ENCODE data around the gene CLCF1.

CLCF1 gene

DNA sequence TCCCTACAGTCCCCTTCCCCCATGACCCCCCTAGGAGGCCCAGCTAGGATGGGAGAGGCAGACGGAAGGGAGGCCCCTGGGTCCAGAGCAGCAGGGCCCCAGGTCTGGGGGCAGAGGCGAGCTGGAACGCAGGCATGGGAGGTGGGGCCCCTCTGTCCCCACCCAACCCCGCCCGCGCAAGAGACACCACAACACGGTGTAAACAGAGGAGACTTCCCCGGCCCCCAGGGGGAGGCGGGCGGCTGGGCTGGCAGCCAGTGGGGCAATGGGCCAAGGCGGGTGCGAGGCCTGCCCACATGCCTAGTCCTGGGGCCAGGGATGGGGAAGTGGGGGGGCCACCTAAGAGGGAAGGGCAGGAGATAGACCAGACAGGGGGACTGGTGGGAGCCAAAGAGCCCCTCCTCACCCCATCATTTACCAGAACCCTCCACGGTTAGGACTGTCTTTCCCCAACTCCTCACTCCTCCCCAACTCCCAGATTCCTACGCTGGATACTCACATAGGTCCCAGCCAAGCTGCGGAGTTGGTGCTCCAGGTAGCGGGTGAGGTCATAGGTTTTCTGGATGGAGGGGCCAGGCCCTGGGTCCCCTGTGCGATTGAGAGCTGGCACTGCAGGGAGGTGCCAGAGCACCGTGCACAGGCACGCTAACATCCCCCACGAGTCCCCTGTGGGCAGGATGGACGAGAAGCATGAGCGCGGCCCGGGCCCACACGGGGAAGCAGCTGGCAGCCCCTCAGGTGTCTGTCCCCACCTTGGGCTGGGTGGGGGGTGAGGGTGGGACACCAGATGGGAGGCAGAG lies 6.2 kb downstream of the CLCF1 start:
- no peak overlapping the region for H3K4me3 ChIP-seq (ENCODE audit: low read depth, low read length)
- TF ChIP-seq, protein P1, sequence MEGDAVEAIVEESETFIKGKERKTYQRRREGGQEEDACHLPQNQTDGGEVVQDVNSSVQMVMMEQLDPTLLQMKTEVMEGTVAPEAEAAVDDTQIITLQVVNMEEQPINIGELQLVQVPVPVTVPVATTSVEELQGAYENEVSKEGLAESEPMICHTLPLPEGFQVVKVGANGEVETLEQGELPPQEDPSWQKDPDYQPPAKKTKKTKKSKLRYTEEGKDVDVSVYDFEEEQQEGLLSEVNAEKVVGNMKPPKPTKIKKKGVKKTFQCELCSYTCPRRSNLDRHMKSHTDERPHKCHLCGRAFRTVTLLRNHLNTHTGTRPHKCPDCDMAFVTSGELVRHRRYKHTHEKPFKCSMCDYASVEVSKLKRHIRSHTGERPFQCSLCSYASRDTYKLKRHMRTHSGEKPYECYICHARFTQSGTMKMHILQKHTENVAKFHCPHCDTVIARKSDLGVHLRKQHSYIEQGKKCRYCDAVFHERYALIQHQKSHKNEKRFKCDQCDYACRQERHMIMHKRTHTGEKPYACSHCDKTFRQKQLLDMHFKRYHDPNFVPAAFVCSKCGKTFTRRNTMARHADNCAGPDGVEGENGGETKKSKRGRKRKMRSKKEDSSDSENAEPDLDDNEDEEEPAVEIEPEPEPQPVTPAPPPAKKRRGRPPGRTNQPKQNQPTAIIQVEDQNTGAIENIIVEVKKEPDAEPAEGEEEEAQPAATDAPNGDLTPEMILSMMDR (IDR thresholded peaks at IDR 0.05; ENCODE audit: borderline replicate concordance, insufficient read depth, low read depth, low read length): no peak

DNA sequence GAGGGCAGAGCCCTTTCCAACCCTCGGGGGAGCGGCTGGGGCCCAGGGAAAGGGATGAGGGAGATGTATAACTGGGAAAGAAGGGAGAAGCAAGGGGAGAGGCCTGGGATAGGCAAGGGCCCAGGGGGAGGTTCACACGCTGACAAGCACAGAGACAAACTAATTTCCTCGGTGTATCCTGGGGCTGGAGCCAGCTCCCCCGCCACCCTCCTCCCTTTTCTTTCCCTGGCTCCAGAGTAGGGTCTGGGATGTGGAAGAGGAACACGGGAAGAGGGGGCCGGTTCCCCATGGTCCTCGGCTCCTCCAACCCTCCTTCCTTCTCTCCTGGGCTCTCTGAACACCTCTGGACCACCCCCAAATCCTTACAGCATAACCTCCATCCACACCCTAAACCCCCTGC lies 6.9 kb downstream of the CLCF1 start:
- TF ChIP-seq, protein P1 (IDR thresholded peaks at IDR 0.05; ENCODE audit: borderline replicate concordance, insufficient read depth, low read depth, low read length): no peak
- no peak overlapping the region for H3K4me3 ChIP-seq (ENCODE audit: low read depth, low read length)

DNA sequence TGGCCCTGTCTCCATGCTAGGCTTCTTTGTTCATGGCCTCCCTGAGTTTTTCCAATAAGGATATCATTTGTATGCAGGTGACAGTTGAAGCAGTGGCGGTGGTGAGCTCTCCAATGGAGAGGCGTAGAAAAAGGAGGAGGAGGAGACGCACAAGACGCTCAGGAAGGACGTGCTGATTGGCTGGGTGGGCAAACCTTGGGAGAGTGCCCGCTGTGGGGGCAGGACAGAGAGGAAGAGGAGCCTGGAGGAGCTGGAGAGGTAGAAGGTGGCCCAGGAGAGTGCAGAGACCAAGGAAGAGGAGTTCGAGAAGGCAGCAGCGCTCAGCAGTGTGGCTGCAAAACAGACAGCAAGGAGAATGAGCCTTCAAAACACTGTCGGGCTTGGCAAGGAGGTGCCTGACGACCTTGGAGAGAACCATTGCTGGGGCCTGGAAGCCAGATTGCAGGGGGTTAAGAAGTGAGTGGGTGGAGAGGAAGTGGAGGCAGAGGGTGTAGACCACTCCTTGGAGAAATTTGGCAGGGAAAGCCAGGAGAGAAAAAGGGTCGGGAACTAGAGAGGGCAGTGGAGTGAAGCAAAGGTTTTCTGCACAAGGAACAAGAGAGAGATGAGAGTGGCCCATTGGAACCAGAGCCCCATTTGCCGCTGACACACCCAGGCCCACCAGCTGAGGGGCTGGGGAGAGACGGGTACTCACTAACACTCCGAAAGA lies 7.5 kb downstream of the CLCF1 start:
- TF ChIP-seq, protein P1 (IDR thresholded peaks at IDR 0.05; ENCODE audit: borderline replicate concordance, insufficient read depth, low read depth, low read length): no peak
- H3K4me3 ChIP-seq (ENCODE audit: low read depth, low read length): no peak overlapping the region

DNA sequence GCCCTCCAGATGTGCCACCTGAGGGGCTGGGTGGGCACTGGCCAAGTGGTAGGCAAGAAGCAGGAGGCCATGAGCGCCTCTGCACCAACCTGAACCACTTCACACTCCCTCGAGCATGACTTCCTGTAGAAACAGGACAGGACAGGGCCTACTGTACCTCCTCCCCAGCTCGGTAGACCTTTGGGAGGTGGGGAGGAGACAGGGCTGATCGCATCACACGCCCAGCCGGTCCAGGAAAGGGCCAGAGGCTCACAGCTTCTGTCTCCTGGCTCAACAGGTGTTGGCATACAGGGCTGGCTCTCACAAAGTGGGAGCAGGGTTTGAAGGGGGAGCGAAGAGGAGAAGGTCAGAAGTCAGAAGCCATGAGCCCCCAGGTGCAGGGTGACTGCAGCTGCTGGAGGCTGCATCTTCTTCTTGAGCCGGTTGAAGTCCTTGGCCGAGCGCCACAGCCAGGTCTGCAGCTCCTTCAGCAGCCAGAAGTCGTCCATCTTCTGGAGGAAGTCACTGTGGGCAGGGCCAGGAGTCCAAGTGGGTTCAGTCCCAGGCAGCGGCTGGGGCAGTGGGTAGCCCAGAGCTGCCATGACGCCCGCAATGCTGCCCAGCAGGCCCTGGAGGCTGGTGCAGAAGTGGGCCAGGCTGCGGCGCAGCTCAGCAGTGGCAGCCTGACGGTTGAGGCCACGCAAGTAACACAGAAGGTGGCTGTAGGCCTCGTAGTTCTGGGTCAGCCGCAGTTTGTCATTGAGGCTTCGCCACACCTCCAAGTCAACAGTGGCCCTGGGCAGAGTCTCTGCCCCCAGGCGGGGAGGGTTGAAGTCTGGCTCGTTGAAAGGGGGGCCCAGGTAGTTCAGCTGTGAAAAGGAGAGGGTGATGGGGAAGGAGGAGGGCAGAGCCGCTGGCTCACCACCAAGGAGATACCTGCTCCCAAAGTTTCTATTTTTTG lies 8.3 kb downstream of the CLCF1 start:
- no peak overlapping the region for H3K4me3 ChIP-seq (ENCODE audit: low read depth, low read length)
- TF ChIP-seq, protein P1 (IDR thresholded peaks at IDR 0.05; ENCODE audit: borderline replicate concordance, insufficient read depth, low read depth, low read length): no peak

DNA sequence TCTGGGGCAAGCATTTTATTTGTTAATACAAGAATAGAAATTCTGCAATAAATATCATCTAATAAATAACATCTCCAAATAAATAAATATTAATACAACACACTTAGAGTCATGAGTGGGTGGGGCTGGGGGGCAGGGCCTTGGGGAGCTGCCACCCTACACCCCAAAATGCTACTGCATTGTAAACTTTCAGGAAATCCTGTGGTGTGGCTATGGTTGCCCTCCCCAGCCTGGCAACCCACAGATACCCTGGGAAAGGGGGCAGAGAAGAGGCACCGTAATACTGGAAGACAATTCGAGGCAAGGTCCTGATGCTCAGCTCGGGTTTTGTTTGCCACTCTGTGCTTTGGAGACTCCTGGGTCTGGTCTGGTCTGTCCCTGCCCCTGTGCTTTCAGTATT lies 9.2 kb downstream of the CLCF1 start:
- H3K4me3 ChIP-seq (ENCODE audit: low read depth, low read length): no peak overlapping the region
- TF ChIP-seq, protein P1 (IDR thresholded peaks at IDR 0.05; ENCODE audit: borderline replicate concordance, insufficient read depth, low read depth, low read length): no peak

DNA sequence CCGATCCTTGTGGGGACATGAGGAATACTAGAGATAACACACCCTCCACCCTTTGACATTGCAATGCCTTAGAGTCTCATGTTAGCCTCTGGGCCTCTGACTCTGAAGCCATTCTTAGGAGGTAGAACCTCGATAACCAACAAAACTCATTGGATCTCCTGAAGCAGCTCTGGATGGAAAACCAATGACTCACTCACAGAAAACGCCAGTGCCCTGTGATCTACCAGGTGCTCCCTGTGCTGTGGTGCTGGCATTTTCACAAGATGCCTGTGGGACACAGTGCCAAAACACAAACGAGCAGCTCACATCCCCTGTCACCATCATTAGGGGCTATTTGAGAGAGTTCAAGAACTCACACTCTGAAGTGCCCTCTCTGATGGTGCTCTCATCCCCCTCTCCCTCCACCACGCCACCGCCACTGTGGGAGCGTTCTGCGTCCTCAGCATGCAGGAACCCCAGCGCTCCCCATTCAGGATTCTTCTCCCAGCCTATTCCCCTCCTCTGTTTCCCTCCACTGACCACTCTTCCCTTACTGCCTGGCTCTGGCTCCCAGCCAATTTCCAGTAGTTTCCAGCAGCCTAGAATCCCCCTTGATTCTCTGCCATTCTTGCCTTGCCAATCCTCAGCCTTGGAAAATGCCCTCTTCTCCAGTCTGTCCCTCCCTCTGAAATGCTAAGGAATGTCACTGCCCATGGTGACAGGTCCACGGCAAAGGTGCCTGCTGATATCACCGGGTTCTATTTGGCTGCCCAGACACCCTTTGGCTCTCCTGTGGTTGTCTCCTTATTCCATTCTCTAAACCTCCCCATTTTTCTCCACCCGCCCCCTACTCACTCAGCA lies 15.3 kb downstream of the CLCF1 start:
- H3K4me3 ChIP-seq (ENCODE audit: low read depth, low read length): no peak overlapping the region
- TF ChIP-seq, protein P1 (IDR thresholded peaks at IDR 0.05; ENCODE audit: borderline replicate concordance, insufficient read depth, low read depth, low read length): no peak

Data from GM12875 (cell line).